Measurements from ENCODE around the gene TRIM65. TPM values are rescaled to one million over a fixed set of nuclear protein-coding genes. Genes with fewer than 3 reads are reported as not detected.

TRIM65 gene
- total and polyA plus RNA-seq, 2 of the 13 experiments (the other 11 are each of a cell fraction or from before 2014, with no cell fraction given) = 10.3 to 22.4 TPM

- TF ChIP-seq HBP1 (CRISPR knock-in tag; IDR thresholded peaks at IDR 0.05; ENCODE audit: low read depth) = no peak
- TF ChIP-seq MYNN (CRISPR knock-in tag; IDR thresholded peaks at IDR 0.05; ENCODE audit: low read depth) = no peak
- TF ChIP-seq NFATC3 (CRISPR knock-in tag; IDR thresholded peaks at IDR 0.05) = 0 out of 2 replicates have a peak, but pooled peaks have one; percentile 80
- 0 out of 2 replicates have a peak, but pooled peaks have one; percentile 12 for TF ChIP-seq ZNF772 (CRISPR knock-in tag; IDR thresholded peaks at IDR 0.05)
- 0 out of 2 replicates have a peak, but pooled peaks have one; percentile 12 for TF ChIP-seq REL (CRISPR knock-in tag; conservative IDR thresholded peaks at IDR 0.05)
- no peak; the same call in 1 of the 2 replicates for TF ChIP-seq ZNF784 (CRISPR knock-in tag; IDR thresholded peaks at IDR 0.05; ENCODE audit: borderline replicate concordance)
- no peak for TF ChIP-seq HOXA5 (CRISPR knock-in tag; IDR thresholded peaks at IDR 0.05)
- TF ChIP-seq ZNF512 (CRISPR knock-in tag; IDR thresholded peaks at IDR 0.05) = no peak
- no peak for TF ChIP-seq ZNF768 (CRISPR knock-in tag; IDR thresholded peaks at IDR 0.05)
- no peak; the same call in 1 of the 2 replicates for TF ChIP-seq MTF2 (CRISPR knock-in tag; IDR thresholded peaks at IDR 0.05; ENCODE audit: borderline replicate concordance)
- no peak for TF ChIP-seq PTBP1 (IDR thresholded peaks at IDR 0.05; ENCODE audit: low read depth, low read length, poor library complexity, severe bottlenecking)
- TF ChIP-seq SRY (CRISPR knock-in tag; IDR thresholded peaks at IDR 0.05) = 0 out of 2 replicates have a peak, but pooled peaks have one; percentile 3
- 0 out of 2 replicates have a peak, but pooled peaks have one; percentile 4 for TF ChIP-seq KLF6 (CRISPR knock-in tag; IDR thresholded peaks at IDR 0.05)
- TF ChIP-seq ZNF432 (CRISPR knock-in tag; IDR thresholded peaks at IDR 0.05; ENCODE audit: borderline replicate concordance) = no peak
- TF ChIP-seq ZNF17 (CRISPR knock-in tag; IDR thresholded peaks at IDR 0.05) = no peak
- TF ChIP-seq ZNF891 (CRISPR knock-in tag; IDR thresholded peaks at IDR 0.05) = 0 out of 2 replicates have a peak, but pooled peaks have one; percentile 73
- TF ChIP-seq BCL6 (CRISPR knock-in tag; IDR thresholded peaks at IDR 0.05) = 0 out of 2 replicates have a peak, but pooled peaks have one; percentile 25
- TF ChIP-seq HDAC1 (CRISPR knock-in tag; IDR thresholded peaks at IDR 0.05) = no peak; the same call in 1 of the 2 replicates
- TF ChIP-seq SALL2 (CRISPR knock-in tag; IDR thresholded peaks at IDR 0.05) = 0 out of 2 replicates have a peak, but pooled peaks have one; percentile 64
- TF ChIP-seq RFXANK (CRISPR knock-in tag; IDR thresholded peaks at IDR 0.05) = no peak
- TF ChIP-seq REST (IDR thresholded peaks at IDR 0.05; ENCODE audit: borderline replicate concordance in 1 of 2, low read depth in 1 of 2, low read length in 2 of 2) = no peak
- no peak for TF ChIP-seq GATAD1 (CRISPR knock-in tag; IDR thresholded peaks at IDR 0.05)
- TF ChIP-seq TOPORS (CRISPR knock-in tag; IDR thresholded peaks at IDR 0.05) = 0 out of 2 replicates have a peak, but pooled peaks have one; percentile 39
These were observed 40.5 kb downstream of the TRIM65 start (continued) for GRCh38 chr17:75856062-75856756.

All from HepG2 (cell line).